MCF 10A (cell line): ENCODE results near the gene PCYOX1L. TPM values are rescaled to one million over a fixed set of nuclear protein-coding genes. Genes with fewer than 3 reads are reported as not detected.

Source experiments
- BruUV-seq: library from RNA; stranded (reverse); fragments of 400-500 nt; replicated peaks from 2 replicates; lab custom pipeline; 2021; lab: Mats Ljungman, UMichigan
- CTCF ChIA-PET: fragments of 300-600 bp; sonication (Branson Sonifier 250); formaldehyde crosslinking; extraction: SDS; loops from one replicate; lab custom pipeline; 2021; ENCODE audit warnings: antibody characterized with exemption, inconsistent platforms; lab: Yijun Ruan, JAX
- POLR2A ChIA-PET: fragments of 300-600, 350-650 bp; sonication (Branson Sonifier 250); formaldehyde crosslinking; extraction: SDS; loops from one replicate; lab custom pipeline; 2020; ENCODE audit warnings: antibody characterized with exemption, inconsistent platforms; lab: Yijun Ruan, JAX
- DNase-seq: peaks from one replicate; pipeline ENCODE4 v3.0.0-alpha.2; 2018; ENCODE audit not compliant: unreplicated experiment
- H3K27ac Mint-ChIP-seq: one replicate; pipeline ENCODE4 v1.8.0; 2022; ENCODE audit warnings: mild to moderate bottlenecking, low read depth, mixed read lengths; ENCODE audit not compliant: unreplicated experiment
- H3K27me3 Mint-ChIP-seq: one replicate; pipeline ENCODE4 v1.8.0; 2022; ENCODE audit warnings: mixed read lengths; ENCODE audit not compliant: insufficient read depth, unreplicated experiment
- H3K36me3 Mint-ChIP-seq: one replicate; pipeline ENCODE4 v1.8.0; 2022; ENCODE audit warnings: mild to moderate bottlenecking, moderate library complexity, mixed read lengths; ENCODE audit not compliant: insufficient read depth, unreplicated experiment
- H3K4me1 Mint-ChIP-seq: one replicate; pipeline ENCODE4 v1.8.0; 2022; ENCODE audit warnings: mixed read lengths; ENCODE audit not compliant: insufficient read depth, unreplicated experiment
- H3K4me3 Mint-ChIP-seq: one replicate; pipeline ENCODE4 v1.8.0; 2022; ENCODE audit warnings: mild to moderate bottlenecking, moderate library complexity, mixed read lengths; ENCODE audit not compliant: unreplicated experiment
- H3K9me3 Mint-ChIP-seq: one replicate; pipeline ENCODE4 v1.8.0; 2022; ENCODE audit warnings: mixed read lengths; ENCODE audit not compliant: unreplicated experiment
- CTCF ChIP-seq: fragments of 200-600 bp; IDR thresholded peaks from one replicate; pipeline ENCODE4 v1.8.0; 2022; ENCODE audit warnings: antibody characterized with exemption, mild to moderate bottlenecking; ENCODE audit not compliant: unreplicated experiment
- intact Hi-C: fragments of 100-400 bp; cut with micrococcal nuclease; formaldehyde crosslinking; loops from 2 replicates; pipeline ENCODE4 v1.14.1; 2022
- total RNA-seq: library from RNA; stranded (reverse); gene quantifications from 2 replicates; pipeline ENCODE4 v1.2.3, GENCODE V29; 2022

Gene PCYOX1L
- total RNA-seq, 1 experiment from 2014 or later, result 7.7 TPM

- Mint-ChIP-seq H3K27me3 (no peaks in the 10 kb centered on the region), H3K4me3 (no peak overlapping the region), H3K9me3 (no peaks in the 10 kb centered on the region), H3K36me3 (no peaks in the 10 kb centered on the region), H3K27ac (no peak overlapping the region), H3K4me1 (no peaks in the 10 kb centered on the region)
- ChIA-PET POLR2A (no interaction called here), CTCF (interaction anchor here (0.5 to 27.0 kb wide), 16 partner anchors 11 to 234 kb away, joined by 3 to 662 read pairs (median 20); partner anchors contain the start of gene CSNK1A1)
- no TSS peak for BruUV-seq
- intact Hi-C loops, result loop anchor here (5.0 kb wide), 1 partner anchor 444 kb away; no protein-coding TSS in a partner anchor
- DNase-seq, result no peak
- TF ChIP-seq CTCF, result no peak
Observed at GRCh38 chr5:149383399-149383798, 25.6 kb downstream of the PCYOX1L start.

- POLR2A ChIA-PET, result interaction anchor here (0.6 to 2.0 kb wide), 4 partner anchors 8 to 175 kb away, joined by 3 to 5 read pairs (median 4); no protein-coding TSS in a partner anchor
- no peak for DNase-seq
- no peaks in the 10 kb centered on the region for H3K4me1 Mint-ChIP-seq
- no peaks in the 10 kb centered on the region for H3K9me3 Mint-ChIP-seq
- no TSS peak for BruUV-seq
- no peaks in the 10 kb centered on the region for H3K36me3 Mint-ChIP-seq
- H3K27ac Mint-ChIP-seq, result no peak overlapping the region
- intact Hi-C loops, result no loop called here
- CTCF ChIA-PET, result interaction anchor here (0.5 to 27.0 kb wide), 15 partner anchors 12 to 596 kb away, joined by 3 to 662 read pairs (median 6); no protein-coding TSS in a partner anchor
- no peaks in the 10 kb centered on the region for H3K27me3 Mint-ChIP-seq
- TF ChIP-seq CTCF, result no peak
- no peak overlapping the region for H3K4me3 Mint-ChIP-seq
Observed at GRCh38 chr5:149386166-149386565, 28.3 kb downstream of the PCYOX1L start.

- Mint-ChIP-seq H3K4me3 (no peak overlapping the region), H3K27ac (no peak overlapping the region), H3K9me3 (no peaks in the 10 kb centered on the region), H3K36me3 (no peaks in the 10 kb centered on the region), H3K27me3 (no peaks in the 10 kb centered on the region), H3K4me1 (no peaks in the 10 kb centered on the region)
- POLR2A ChIA-PET, result interaction anchor here (0.6 to 2.0 kb wide), 2 partner anchors 174 to 1576 kb away, joined by 3 to 5 read pairs; no protein-coding TSS in a partner anchor
- intact Hi-C loops, result no loop called here
- no TSS peak for BruUV-seq
- DNase-seq, result no peak
- CTCF ChIA-PET, result interaction anchor here (0.6 to 27.0 kb wide), 9 partner anchors 11 to 180 kb away, joined by 3 to 662 read pairs (median 6); partner anchors contain the start of gene CSNK1A1
- TF ChIP-seq CTCF, result no peak
Observed at GRCh38 chr5:149387081-149387631, 29.3 kb downstream of the PCYOX1L start.

- H3K27ac Mint-ChIP-seq, result no peak overlapping the region
- no peak overlapping the region for H3K4me3 Mint-ChIP-seq
- no peak for TF ChIP-seq CTCF
- no peaks in the 10 kb centered on the region for H3K4me1 Mint-ChIP-seq
- intact Hi-C loops, result no loop called here
- DNase-seq, result no peak
- no peaks in the 10 kb centered on the region for H3K27me3 Mint-ChIP-seq
- H3K36me3 Mint-ChIP-seq, result no peaks in the 10 kb centered on the region
- CTCF ChIA-PET, result interaction anchor here (0.6 to 27.0 kb wide), 7 partner anchors 13 to 412 kb away, joined by 3 to 662 read pairs (median 10); partner anchors contain the start of gene CSNK1A1
- no TSS peak for BruUV-seq
- POLR2A ChIA-PET, result interaction anchor here (2.0 kb wide), 1 partner anchor 174 kb away, joined by 5 read pairs; no protein-coding TSS in a partner anchor
- H3K9me3 Mint-ChIP-seq, result no peaks in the 10 kb centered on the region
Observed at GRCh38 chr5:149387982-149388381, 30.1 kb downstream of the PCYOX1L start.
